ENCODE results near the gene KLF2.

KLF2 gene

DNA sequence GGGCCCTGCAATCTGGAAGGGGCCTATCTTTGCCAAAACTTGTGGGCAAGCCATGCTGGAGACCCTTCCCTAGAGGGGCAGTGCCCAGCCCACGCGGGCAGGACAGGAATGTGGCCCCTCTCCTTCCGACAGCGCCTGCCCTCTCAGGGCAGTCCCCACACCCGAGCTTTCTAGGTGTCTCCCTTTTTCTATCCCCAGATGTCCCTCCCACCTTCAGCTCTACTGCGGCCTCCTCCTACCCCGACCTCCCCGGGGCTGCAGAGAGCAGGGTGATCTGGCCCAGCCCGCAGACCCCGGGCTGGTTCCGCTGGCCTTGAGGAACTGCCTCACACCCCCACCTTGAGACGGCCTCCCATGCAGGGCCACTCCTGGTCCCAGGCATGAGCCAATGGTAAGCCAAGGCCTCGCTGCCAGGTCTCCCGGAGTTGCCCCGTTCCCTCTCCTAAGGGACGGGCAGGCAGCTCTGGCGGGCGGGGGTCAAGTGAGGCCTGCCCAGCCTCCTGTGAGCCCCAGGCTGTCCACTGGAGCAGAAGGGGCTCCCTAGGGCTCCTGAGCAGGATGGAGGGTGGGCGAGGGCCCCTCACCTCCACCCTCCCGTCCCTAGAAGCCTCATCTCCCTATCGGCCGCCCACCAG is 39.7 kb downstream of the KLF2 start:
- DNase-seq (ENCODE audit: low read depth) = no peak

DNA sequence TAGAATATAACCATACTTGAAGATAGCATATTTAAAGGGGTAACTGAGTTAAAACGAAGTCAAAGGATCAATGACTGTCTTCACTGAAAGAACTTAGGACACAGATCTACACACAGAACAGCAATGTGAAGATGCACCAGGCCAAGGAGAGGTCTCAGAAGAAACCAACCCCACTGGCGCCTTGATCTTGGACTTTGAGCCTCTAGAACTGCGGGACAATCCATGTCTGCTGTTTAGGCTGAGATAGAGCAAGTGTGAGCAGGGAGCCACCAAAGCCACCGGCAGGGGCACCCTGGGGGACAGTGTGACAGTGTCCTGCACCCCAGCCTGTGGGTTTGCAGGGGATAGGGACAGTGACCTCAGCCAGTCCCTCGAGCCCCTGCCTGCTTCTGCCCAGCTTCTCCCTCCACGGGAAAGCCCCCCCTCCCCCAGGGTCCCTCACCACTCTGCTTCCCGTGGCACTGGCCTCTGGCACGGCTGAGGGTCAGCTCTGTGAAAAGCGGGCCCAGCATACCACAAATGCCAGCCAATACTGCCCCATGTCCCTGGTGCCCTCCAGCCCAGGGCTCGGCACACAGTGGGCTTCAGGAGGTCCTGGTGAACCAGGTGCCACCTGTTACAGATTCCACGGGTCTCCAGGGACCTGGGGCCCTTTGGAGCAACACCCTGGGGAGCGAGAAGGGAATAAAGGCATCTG is 40.8 kb downstream of the KLF2 start:
- no peak for DNase-seq (ENCODE audit: low read depth)

DNA sequence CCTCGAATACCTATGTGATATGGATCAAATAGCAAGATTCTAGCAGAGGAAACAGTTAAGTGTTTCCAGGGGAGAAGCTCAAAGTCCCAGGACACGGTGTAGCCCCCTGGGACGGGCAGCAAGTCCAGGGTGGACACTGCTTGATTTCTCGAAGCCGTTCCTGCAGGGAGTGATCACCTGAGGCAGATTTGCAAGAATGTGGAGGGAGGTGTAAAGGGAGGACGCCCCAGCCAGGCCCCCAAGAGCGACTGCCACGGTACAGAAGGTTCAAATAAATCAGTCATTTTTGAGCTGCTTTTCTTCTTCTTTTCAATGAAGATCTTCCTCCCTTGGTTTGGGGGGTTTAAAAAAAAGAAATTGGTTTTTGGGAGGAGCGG is 41.4 kb downstream of the KLF2 start:
- no peak for DNase-seq (ENCODE audit: low read depth)

DNA sequence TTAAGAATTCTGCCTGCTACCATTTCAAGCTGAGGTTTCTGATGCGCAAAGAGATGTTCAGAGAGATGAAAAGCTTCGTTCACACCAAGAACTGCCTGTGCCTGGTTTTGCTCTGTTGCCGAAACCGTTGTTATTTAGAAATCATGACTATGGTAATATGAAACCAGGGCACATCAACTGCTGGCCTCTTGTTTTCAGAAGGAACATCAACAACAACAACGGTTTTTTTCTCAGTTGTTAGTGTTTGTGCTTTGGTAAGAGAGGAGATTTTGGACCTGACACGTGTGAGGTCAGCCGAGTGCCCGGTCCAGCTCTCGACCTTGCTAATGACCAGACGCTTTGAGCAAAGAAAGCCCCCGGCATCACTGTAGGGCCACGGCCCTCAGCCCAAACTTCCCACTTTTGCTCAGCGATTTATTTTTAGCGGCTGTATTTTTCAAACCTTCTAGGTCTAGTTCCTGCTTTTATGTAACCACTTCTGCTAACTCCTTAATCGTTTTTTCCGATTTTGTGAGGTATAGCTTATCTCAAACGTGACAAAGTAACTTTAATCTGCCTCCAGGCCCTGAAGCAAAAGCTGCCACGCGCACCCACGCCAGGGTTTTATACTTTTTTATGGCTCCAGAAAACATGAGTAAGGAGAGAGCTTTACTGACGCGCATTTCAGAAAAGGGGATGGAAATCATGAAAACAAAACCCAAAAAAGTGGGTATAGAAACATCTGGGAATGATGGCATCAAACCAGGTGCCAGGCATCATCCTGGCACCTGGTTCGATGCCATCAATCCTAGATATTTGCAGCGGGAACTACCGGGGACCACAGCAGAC is 42.0 kb downstream of the KLF2 start:
- DNase-seq (ENCODE audit: low read depth) = no peak

DNA sequence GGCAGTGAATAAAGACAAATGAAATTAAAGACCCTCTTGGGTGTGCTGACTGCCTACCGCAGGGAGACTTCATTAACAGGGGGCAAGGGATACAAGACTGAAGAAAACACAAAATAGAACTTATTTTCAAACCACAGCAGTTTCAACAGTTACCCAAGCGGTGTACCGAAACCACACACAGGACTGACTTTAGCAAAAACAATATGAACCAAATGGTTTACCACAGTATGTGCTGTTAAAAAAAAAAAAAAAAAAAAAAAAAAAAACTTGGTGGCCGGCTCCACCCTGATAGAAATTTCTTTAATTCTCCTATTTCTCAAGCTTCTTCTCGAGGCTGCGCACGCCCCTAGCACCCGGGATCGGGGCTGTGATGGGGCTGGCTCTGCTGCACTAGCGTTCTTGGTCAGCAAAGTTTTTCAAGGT is 42.6 kb downstream of the KLF2 start:
- no peak for DNase-seq (ENCODE audit: low read depth)

DNA sequence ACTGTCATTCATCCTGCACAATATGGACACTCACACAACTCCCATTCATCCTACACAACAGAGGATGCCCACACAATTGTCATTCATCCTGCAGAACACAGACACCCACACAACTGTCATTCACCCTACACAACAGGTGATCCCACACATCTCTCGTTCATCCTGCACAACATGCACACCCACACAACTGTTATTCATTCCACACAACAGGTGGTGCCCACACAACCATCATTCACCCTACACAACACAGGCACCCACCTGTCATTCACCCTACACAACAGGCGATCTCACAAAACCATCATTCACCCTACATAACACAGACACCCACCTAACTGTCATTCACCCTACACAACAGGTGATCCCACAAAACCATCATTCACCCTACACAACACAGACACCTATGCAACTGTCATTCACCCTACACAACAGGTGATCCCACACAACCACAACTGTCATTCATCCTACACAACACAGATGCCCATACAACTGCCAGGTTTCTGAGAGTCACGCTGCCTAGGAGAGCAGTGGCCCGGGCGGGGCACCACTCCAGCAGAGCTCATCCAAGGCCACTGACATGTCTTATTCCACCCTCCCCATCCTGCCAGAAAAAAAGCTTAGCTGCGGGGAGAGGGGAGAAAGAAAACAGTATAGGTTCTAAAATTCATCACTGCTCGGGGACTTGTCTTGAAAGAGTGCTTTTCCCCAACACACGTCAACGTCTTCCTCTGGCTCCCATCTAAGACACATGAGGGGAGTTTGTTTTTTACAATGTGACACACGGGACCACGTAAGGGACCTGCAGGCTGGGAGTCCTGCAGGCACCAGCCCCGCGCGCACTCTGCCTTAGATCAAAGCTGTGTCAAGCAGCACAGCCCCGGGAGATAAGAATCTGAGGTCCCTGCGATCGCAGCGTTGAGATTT is 44.0 kb downstream of the KLF2 start:
- no peak for DNase-seq (ENCODE audit: low read depth)

DNA sequence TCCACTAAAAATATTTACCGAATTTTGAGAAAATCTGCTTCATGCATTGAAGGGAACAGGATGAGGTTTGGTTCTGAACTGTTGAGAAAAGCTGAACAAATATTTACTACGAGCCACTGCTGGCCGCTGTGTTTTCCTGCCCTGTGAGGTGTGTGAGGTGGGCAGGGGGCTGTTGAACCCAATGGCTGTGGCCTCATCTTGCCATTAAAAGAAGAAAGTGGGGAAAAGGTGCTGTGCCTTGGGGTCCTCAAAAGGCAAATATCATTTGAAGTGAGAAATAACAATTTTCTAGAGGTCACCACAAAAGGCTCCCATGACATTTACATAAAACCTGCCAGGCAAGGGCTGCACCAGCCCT is 44.7 kb downstream of the KLF2 start:
- DNase-seq (ENCODE audit: low read depth) = no peak

DNA sequence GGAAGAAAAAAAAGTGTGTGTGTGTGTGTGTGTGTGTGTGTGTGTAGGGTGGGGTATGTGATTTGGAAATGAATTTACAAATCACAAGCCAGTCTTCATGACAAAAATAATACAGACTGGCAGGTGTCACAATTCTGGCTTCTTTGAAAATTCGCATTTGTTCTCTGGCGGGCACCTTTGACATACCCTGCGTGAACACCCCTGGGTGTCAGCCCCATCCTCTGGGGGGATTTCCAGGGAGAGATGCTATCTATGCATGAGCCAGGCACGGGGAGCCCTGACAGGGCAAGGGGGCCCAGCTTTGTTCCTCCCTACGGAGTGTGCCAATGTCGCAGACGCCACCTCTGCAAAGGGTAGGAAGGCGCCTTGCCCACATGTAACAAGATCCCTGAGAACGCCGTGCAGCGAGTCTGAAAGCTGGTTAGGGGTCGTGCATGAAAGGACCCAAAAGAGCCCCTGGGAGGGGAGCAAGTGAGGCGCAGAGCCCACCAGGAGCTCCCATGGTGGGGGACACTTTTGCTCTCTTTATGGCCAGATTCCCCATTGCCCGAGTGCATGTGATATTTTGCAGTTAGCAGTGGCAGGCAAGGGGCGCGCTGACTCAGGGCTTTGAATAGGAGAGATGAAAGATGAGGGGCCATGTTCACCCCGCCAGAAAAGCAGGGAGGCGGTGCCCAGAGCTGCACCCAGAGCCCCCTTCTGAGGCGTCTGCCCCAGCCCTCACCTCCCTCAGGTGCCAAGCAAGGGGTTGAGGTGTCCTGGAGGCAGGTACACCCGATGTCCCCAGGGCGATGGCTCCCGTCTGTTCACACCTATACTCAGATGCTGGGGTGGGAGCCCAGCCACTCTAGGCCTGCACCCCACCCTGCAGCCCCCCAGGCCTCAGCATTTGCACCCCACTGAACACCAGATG is 45.3 kb downstream of the KLF2 start:
- DNase-seq (ENCODE audit: low read depth) = no peak

DNA sequence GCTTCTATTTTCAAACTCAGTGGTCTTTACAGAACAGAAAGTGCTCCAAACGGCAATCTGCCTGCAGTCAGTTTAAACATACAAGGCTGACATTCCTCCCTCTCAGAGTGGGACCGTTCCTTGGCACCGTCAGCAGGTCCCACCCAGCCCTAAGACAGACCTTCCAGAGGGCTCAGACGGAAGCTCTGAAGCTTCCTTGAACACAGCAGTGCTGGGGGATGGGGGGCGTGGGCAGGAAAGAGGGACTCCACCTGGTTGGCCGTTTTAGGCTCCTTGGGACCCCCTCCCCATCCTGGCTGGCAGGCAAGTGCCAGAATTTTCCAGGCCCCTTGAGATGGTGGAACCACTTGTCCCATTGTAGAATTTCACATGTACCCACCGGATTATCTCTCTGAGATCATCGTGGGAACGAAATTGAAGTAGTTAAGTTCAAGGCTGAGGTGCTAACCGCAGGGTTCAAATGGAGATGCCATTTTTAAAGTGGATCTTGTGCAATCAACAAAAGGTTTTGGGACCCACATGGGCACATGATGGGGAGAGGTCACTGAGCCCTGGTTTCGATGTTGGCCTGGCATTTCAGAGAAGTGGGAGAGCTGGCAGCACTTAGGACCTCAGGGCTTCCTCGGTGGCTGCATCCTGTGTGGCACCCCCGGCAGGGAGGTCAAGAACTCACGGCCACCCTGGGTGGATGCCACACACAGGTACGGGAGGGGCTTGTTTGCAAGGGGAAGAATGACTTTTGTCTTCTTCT is 46.2 kb downstream of the KLF2 start:
- DNase-seq (ENCODE audit: low read depth) = no peak

DNA sequence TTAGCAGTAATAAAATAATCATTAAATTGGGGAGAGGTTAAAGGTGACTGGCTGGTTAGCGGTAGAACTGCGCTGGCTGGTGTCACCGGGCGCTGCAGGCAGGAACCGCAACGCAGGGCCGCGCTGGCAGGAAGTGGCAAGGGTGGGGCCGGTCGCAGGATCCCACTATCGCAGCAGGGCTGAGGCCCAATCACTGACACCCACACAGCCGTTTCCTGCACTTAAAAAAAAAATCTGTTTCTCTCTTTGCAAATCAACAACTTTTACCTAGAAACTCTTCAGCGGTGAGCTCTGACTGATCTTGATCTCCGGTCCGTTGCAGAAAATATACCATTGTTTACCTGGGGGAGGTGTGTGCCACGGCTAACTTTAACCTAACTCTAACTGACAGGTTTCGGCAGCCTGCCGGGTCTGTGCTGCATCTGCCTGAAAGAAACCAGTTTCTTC is 46.9 kb downstream of the KLF2 start:
- no peak for DNase-seq (ENCODE audit: low read depth)

DNA sequence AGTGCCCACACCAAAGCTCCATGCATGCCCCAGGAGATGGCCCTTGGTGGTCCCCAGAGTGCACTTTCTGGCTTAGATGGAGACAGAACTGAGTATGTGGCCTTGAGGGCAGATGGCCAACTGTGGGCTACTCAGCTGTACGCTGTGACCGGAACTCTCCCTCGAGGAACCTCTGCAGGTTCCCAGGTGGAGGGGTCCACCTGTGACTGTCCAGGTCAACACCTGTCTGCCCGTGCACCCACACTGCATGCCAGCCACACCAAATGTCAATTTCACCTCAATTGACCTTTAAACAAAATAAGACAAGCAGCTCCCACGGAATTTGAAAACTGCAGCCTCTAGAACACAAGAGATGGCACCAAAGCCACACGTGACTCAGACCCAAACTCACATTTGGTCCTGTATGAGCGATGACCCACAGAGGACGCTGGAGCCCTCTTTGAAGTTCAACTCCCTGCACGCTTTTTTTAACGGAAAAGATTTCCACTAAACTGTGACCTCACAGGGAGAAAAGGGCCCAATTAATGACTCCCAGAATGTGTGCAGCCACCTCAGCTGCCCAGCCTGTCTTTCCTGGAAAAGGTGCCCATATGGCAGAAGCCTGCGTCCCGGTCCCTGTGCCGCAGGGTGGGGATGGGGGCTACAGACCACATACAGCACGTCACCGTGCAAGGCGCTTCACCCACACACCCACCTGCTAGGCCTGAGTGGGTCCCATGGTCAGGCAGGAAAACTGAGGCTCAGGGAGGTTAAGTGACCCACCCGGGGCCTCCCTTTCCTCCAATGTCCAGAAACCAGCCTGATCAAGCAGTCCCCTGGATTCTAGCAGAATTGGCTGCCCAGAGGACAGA is 47.7 kb downstream of the KLF2 start:
- no peak for DNase-seq (ENCODE audit: low read depth)

DNA sequence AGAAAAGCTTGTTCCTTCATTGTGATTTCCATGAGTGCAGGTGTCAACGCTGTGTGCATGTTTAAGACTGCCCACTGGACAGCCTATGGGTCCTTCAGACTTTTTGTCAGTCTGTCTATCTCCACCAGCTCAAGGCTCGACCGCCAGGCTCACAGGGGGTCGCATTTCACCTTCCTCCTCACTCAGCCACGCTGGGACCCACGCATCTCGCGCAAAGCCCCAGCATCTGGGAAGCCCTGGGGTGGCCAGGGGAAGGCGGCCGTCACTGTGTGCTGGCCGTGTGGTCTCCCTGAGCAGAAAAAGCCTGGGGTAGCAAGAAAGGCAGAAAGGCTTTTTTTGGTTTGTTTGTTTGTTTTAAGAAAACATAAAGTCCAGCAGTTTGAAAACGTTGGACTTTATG is 48.5 kb downstream of the KLF2 start:
- no peak for DNase-seq (ENCODE audit: low read depth)

DNA sequence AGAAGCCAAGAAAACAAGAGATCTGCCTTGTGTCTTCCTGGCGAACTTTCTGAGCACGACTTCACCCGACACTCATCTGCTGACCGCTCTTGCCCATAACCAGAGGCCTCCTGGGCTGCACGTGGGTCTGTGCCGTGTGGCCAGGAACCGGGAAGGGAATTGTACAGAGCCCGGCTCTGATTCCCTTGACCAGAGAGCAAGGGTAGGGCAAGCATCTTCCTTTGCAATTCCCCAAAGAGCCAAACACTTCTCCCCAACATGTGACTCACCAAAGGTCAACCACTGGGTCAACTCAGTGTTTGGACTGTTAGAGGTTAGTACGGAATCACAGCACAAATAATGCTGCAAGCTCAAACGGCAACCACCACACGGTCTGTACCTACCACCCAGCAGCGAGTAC is 48.9 kb downstream of the KLF2 start:
- no peak for DNase-seq (ENCODE audit: low read depth)

DNA sequence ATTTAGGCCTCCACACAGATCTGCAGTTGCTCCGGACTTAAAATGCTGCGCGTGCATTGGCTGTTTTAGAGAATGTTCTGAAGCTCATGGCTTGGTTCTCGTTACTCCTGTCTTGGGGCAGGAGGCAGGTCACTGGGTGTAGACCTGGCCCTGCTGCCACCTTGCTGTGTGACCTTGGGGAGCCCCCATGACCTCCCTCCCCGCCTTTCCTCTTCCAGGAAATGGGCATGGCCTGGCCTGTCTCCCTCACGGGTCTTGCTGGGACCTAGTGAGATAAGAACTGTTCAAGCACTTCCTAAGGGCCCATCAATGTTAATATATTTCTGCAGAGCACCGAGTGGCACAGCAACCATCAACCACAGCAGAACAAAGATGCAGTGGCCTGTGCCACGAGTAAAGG is 49.4 kb downstream of the KLF2 start:
- DNase-seq (ENCODE audit: low read depth) = no peak

DNA sequence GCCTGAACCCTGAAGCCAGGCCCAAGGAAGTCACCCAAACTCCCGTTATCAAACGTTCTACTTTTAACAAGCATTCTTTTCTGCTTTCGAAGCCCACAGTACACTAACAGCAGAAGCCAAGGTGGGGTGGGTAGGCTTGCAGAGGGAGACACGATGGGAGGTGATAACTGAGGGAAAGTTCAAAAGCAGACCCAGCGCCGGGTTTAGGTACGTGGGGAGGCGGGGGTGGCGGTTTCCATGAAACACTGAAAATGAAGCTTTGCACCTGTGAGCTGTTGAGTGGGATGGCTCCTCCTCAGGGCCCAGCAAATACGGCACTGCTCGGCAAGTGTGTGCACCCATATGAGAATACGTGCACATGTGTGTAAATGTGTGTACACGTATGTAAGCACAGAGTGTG is 49.8 kb downstream of the KLF2 start:
- DNase-seq (ENCODE audit: low read depth) = no peak

DNA sequence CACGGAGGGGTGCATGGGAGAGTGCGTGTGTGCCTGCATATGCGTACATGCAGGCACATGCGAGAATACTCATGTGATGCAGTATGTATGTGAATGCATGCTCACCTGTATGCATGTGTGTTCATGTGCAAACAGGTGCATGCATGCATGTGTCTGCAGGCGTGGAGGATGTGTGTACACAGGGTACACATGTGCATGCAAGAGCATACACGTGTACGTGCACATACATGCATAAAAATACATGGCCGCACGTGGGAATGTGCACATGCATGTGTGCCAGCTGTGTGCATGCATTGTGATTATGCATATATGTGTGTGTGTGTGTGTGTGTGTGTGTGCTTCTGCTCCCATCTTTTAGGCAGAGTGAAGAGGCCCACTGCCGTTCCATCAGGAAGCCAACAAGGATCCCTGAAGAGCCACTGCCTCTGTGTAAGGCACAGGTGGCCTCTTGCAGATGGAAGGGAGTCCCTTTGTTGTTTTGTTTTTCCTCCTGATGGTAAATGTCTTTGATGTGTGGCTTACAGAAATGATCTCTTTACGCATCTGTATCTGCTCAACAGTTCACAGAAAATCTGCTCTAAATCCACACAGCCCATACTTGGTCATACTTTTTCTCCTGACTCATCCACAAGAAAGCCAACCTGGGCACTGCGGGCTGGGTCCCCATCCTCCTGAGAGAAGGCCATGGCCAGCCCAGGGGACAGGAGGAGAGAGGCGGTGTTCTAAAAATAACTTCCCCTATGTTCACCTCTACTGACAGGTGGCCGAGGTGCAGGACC is 50.7 kb downstream of the KLF2 start:
- no peak for DNase-seq (ENCODE audit: low read depth)

DNA sequence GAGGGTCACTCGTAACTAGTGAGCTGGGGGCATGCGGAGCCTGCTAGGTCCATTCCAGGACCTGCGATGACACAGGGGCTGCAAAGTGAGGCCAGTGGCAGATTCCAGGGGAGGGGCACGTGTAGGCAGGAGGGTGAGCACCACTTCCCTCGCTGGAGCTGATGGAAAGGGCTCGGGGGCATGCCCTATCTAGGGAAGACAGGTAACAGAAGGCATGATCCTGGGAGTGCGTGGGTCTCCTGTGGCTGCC is 51.2 kb downstream of the KLF2 start:
- no peak for DNase-seq (ENCODE audit: low read depth)

DNA sequence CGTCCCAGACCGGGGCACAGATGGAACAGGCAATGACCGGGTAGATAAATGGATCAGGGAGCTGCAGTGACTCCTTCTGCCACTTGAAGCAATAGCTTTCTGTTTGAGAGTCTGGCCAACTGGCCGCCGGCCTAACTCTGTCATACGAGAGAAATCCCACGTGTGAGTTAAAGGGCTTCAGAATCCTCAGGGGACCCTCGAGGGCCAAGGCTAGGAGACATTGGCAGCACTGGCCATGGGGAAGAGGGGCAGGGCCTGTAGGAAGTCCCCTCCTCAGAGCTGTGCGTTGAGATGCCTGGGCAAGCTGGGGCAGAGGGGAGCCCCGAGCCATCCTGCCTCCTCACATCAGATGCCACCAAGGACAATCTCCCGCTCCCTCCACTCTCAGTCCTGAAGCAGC is 51.6 kb downstream of the KLF2 start:
- DNase-seq (ENCODE audit: low read depth) = no peak

DNA sequence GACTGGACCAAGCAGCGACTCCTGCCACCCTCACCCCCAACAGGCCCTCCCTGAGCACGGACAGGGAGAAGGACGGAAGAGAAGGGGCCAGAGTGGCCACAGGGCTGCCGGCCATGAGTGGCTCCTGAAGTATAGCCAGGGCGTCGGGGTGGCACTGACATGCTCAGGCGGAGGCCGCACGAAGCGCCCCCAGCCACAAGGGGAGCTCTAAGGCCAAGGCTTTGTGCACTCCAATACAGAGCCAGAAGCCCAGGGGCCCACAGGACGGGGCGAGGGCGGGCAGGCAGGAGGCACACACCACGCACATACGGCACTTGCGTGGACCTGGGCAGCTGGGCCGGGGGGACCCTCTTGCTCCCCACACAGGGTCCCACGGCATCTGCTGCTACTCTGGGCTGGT is 52.0 kb downstream of the KLF2 start:
- no peak for DNase-seq (ENCODE audit: low read depth)

All from GM04504 (cell line).